T47D (cell line): ENCODE results near the gene PSEN2.

ENCODE experiments used
- DNase-seq, 2 experiments: peaks; one replicate each; pipeline versions ENCODE4 v3.0.0 to v3.0.0-alpha.2; 2011 to 2012; ENCODE audit warnings: low read depth in 1 of 2, low spot score in 1 of 2
- JUND ChIP-seq: IDR thresholded peaks from 2 replicates; pipeline ENCODE4 v1.6.1; 2012; ENCODE audit warnings: low read depth
- in situ Hi-C: cut with HindIII; loops from 2 replicates; pipeline ENCODE4 v1.10.0; 2016; ENCODE audit warnings: low sequenced_read_pairs, low pct_unique_long_range_greater_than_20kb

Gene PSEN2

GRCh38 chr1:226873771-226874578, 3.6 kb downstream of the PSEN2 start:
- no peak for DNase-seq
- in situ Hi-C loops = no loop called here
- no peak for TF ChIP-seq JUND

DNA sequence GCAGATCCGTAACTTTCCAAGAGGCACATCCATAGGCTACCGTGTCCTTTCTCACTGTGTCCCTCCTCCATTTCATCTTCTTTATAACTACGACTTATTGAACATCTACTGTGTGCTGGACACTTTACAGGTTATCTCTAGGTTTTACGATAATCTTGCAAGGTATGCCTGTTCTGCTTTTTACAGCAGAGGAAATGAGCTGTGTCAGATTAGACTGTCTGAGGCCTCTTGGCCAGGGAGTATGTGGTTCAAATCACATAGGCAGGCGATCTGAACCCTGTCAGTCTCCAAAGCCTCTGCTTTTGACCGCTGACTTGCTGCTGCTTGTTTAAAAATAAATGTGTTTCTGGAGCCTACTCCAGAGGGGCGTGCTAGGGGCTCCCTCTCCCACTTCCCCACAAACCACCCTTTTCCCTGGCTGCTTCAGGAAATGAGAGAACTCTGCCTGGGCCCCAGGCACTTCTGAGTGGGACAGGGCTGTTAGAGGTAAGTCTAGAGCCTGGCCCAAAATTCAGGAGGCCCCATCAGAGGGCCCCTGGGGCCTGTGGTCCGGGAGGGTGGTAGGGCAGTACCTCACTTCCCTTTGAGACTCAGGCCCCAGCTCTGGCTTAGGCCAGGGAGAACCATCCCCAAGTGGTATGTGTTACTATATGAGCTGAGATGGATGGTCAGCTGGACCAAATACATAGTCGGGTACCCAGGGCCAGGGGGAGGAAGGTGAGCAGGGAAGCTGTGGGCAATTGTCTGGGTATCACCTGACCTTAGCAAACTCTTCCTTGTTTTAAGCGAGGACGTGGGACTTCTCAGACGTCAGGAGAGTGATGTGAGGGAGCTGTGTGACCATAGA, 4.4 kb downstream of the PSEN2 start:
- no peak for DNase-seq
- in situ Hi-C loops = no loop called here
- no peak for TF ChIP-seq JUND

DNA sequence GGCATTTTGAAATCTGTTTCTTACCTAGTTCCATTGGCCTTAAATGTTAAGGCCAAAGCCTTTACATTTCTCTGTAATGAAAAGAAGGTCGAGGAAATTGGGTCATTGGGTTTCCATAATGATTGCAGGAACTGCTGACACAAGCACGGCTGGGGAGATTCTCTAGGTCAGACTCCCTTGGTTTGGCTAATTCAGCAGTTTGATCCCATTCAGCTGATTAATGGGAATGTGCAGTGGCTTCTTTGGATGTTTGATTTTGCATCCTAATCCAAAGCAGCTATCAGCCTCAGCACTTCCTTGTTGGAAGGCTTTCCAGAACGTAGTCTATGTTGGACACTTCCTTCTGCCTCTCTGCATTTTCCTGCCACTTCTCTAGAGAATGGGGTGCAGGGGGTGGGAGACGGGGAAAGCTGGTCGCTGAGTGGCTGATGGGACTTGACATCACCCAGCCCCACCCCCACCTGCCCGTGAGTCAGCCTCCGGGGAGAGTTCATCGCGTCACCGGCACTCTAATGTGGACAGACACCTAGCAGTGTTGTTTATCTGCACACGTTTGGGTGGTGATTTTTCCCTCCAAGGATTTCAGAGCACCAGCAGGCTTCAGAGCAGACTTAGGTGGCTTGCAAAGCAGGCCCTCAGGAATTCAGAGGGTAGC, 5.4 kb downstream of the PSEN2 start:
- in situ Hi-C loops = no loop called here
- DNase-seq = no peak
- no peak for TF ChIP-seq JUND

DNA sequence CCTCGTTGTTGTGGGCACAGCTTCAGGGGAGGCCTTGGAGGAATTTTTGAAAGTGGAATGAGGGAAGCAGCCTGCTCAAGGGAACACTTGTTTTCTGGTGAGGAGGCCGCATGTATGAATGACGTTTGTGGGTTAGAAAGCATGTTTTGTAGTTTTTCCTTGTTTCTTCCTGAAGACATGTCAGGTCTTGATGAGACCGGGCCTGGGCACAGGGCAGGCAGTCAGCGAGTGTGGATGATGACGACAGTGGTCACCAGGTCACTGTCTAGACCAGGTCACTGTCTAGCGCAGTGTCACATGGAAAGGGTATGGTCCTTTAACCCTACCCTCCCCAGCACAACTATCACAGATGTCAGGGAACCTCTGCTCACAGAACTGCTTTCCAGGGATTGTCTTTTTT, 7.3 kb downstream of the PSEN2 start:
- DNase-seq = no peak
- in situ Hi-C loops = no loop called here
- no peak for TF ChIP-seq JUND

DNA sequence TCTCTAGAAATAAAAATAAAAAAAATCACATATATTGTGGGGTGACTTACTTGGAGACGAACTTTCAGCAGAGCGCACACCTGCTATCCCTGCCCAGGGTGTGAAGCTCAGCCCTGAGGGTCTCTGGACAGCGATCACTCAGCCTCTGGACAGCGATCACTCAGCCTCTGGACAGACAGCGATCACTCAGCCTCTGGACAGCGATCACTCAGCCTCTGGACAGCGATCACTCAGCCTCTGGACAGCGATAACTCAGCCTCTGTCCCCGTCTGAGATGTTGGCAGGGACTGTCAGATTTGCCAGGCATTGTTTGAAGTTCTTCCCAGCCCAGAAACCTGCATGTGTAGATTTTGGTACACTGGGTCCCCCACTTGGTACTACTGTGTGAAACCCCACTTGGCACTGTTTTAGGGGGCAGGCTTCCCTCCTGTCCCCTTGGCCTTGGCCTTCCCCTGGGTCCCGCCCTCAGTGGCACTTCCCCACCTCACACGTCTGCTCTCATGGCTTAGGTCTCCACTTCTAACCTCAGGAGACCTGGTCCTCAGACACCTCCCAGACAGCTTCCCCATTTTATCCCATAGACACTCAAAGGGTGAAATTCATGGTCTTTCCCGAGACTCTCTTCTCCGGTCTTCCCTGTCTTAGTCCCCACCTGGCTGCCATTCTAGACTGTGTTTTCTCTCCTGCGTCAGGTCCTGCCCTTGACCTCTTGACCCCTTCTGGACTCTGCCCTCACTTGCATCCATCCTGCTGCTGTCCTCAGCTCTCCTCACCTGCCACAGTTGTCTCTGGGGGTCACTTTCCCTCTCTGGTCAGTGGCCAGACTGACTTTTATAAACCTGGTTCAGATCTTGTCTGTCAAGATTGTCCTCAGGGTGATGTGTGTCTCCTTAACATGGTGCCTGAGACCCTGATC, 10.2 kb downstream of the PSEN2 start:
- no peak for DNase-seq
- in situ Hi-C loops = no loop called here
- TF ChIP-seq JUND = no peak

DNA sequence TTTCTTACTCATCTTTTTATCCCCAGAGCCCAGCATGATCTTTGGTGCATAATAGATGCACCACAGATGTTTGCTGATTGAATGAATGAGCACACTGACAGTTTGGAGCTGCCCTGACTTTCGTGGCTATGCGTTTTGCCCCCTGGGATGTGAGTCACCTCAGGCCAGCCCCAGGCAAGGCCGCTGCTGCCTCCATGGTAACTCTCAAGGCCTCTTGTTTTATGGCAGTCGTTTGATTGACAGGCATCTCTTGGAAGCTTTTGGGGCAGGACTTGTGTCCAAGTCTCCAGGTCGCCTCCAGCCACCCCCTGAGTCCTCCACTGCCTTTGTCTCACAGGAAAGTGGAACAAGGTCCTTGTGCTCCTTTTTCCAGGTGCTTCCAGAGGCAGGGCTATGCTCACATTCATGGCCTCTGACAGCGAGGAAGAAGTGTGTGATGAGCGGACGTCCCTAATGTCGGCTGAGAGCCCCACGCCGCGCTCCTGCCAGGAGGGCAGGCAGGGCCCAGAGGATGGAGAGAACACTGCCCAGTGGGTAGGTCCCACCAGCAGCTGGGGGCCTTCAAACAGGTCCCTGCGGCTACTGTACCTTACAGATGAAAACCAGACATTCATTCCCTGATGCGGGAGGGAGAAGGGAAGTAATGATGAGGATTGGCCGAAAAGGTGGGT, 11.2 kb downstream of the PSEN2 start:
- in situ Hi-C loops = no loop called here
- no peak for TF ChIP-seq JUND
- DNase-seq = no peak

DNA sequence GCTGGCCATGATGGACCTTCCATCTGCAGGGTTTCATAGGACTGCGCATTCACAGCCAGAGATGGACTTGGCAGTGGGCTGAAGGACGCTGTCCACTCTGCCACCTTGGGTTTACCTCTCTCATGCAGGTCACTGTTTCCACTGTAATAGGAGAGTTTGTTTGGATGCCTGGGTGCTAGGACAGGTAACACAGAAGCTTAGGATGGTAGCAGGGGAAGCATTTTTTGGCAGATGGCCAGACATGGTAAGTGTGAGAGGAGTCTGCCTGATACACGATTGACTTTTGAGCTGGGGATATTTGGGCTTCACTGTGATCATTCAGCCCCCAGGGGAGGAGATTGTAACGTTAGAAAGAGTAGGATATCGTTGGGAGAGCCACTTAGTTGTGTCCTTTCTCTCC, 11.8 kb downstream of the PSEN2 start:
- DNase-seq = no peak
- in situ Hi-C loops = no loop called here
- no peak for TF ChIP-seq JUND

DNA sequence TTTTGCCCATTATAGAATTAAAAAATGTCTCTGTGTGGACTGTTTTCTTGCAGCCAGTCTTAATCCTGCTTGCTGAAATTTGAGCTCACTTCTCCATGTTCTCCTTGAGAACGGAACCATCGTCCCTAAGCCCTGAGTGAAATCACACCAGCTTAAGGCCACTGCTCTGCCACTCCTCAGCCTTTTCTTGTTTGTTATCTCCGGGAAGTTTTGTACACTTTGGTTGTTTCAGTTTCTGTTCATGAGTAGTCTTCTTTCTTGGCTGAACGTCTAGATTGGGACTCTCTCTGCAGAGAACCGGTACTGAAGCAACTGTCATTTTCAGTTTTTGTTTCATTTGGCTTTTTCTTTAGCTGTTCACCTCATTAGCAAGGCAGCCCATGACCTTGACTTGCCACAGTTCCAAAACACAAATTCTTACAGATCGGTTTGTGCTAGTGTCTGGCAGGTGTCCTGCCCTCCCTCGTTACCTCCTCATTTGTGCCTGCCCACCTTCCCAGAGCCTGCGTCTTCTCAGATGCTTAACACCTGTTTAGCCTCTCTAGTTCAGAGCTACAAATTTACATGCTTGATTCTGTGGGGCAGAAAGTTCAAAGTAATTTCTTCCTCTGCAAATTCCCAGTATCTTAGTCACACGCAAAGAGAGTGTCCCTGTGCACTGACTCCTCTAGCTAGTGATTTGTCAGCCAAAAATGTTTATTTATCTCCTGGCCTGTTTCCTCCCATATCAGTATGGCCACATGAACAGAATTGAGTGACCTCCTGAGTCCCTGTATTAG, 12.4 kb downstream of the PSEN2 start:
- DNase-seq = no peak
- in situ Hi-C loops = no loop called here
- no peak for TF ChIP-seq JUND

DNA sequence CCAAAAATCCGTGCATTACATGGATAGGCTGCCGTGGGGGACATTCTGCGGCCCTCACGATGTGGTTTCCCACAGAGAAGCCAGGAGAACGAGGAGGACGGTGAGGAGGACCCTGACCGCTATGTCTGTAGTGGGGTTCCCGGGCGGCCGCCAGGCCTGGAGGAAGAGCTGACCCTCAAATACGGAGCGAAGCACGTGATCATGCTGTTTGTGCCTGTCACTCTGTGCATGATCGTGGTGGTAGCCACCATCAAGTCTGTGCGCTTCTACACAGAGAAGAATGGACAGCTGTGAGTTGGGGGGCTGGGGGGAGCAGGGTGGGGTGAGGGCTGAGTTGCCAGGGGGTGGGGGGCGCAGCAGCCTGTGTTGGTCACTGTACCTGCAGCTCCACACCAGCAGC, 13.2 kb downstream of the PSEN2 start:
- no peak for TF ChIP-seq JUND
- in situ Hi-C loops = no loop called here

DNA sequence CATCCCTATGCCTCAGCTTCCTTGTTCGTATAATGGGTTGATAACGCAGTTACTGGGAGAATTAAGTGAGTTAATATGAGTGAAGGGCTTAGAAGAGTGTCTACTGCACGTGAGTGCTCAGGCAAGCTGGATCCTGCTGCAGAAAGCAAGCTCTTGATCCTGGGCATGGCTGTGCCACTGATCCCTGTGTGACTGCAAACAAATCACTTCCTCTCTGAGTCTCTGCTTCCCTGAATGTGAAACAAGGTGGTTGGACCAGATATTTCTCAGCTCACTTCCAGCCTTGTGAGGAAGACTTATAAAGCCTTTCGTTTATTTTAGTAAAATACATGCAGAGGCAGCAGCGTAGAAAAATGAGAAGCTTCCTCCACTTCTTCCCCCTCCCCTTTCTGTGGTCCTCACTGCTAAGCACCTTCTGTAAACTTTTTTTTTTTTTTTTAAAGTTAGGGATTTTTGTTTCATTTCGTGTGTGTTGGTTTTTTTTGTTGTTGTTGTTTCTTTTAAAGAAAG, 13.8 kb downstream of the PSEN2 start:
- peak in 1 of 2 experiments; percentile 41 for DNase-seq

More for the DNA sequence above, 13.2 kb downstream of the PSEN2 start:
- no peak for DNase-seq

More for the DNA sequence above, 13.8 kb downstream of the PSEN2 start:
- TF ChIP-seq JUND = no peak
- in situ Hi-C loops = no loop called here
